Body of pancreas (tissue), 4 donors: ENCODE data around the gene CETN1. TPM values are rescaled to one million over a fixed set of nuclear protein-coding genes. Genes with fewer than 3 reads are reported as not detected.
A peak's percentile ranks its signal among the peaks of the same experiment; 100 is the strongest.

ENCODE experiments used
- ATAC-seq: fragments of 150-250 bp; one replicate; pipeline ENCODE4 v1.9.1; 2016
- DNase-seq, 4 donors: peaks; one replicate each; pipeline ENCODE4 v3.0.0-alpha.2; 2019
- H3K27ac ChIP-seq, 4 donors: fragments of 200-600 bp; sonication (generic); 1 replicate in 3 of 4; 2 replicates in 1 of 4; pipeline versions ENCODE4 v1.5.1 to v1.6.1; 2016 to 2019; ENCODE audit warnings: mild to moderate bottlenecking in 1 of 4, mixed read lengths in 1 of 4, moderate library complexity in 1 of 4
- H3K27me3 ChIP-seq, 2 donors: fragments of 200-600 bp; sonication (generic); one replicate each; pipeline ENCODE4 v1.6.0; 2016; ENCODE audit warnings: mild to moderate bottlenecking in 1 of 2
- H3K36me3 ChIP-seq, 2 donors: fragments of 200-600 bp; sonication (generic); replicated peaks in 1 of 2; 2 replicates each; pipeline ENCODE4 v1.5.1; 2016; ENCODE audit warnings: low read depth in 2 of 2; ENCODE audit not compliant: insufficient read depth in 1 of 2
- H3K4me1 ChIP-seq: fragments of 200-600 bp; sonication (generic); one replicate; pipeline ENCODE4 v1.6.0; 2016
- H3K4me3 ChIP-seq, 2 donors: fragments of 200-600 bp; sonication (generic); 1 replicate in 1 of 2; 2 replicates in 1 of 2; pipeline ENCODE4 v1.5.1; 2016 to 2019
- H3K9me3 ChIP-seq, 3 donors: fragments of 200-600 bp; sonication (generic); 1 replicate in 2 of 3; 2 replicates in 1 of 3; pipeline ENCODE4 v1.5.1; 2016
- POLR2A ChIP-seq, 3 donors: fragments of 450-650 bp; IDR thresholded peaks; one replicate each; pipeline ENCODE4 v1.6.1; 2016; ENCODE audit warnings: antibody characterized with exemption in 3 of 3, mild to moderate bottlenecking in 2 of 3
- WGBS, 2 donors: methylation state at CpG; one replicate each; pipeline ENCODE4 v1.1.5; 2017; 5-methylcytosine and 5-hydroxymethylcytosine counted together
- intact Hi-C: fragments of 100-400 bp; cut with DNase I; formaldehyde crosslinking; loops from one replicate; pipeline ENCODE4 v1.15.1; 2023
- total RNA-seq, 2 donors: library from RNA; depleted of rRNA; stranded (reverse); fragments of >200 nt; gene quantifications; one replicate each; pipeline ENCODE4 v1.1.0, GENCODE V29; 2016
- TF ChIP-seq, protein P1 (sequence below), 7 experiments: fragments of 450-650 bp in 4 of 7; fragments of 200-600 bp in 3 of 7; sonication (generic) in 3 of 7; IDR thresholded peaks; one replicate each; pipeline ENCODE4 v1.5.1; 2016 to 2019; ENCODE audit warnings: antibody characterized with exemption in 7 of 7

CETN1 gene
- total RNA-seq, 2 donors from 2014 or later, result not detected

DNA sequence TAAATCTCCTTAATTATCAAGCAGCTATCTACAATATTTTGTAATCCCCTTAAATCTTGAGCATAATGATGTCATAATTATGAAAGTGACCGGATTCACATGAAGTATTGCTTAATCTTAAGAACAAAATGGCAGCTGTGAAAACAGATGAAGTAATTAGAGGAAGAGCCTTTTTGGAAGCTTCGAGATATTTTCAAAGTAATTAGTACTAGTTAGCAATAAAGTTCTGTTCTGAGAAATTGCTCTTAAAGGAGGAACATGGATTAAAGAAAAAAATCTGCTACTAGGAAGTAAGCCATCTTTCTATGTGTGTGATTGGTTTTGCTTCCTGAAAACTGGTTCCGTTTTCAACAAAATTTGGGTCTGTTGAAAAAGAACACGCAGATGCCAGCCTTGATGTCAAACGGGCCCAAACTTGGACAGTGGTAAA is 34.9 kb downstream of the CETN1 start:
- H3K4me1 ChIP-seq, result peaks cover 9% of the 10 kb centered on the region
- H3K27me3 ChIP-seq, result no peaks in the 10 kb centered on the region
- no peak for TF ChIP-seq POLR2A (IDR thresholded peaks at IDR 0.05)
- TF ChIP-seq, protein P1, sequence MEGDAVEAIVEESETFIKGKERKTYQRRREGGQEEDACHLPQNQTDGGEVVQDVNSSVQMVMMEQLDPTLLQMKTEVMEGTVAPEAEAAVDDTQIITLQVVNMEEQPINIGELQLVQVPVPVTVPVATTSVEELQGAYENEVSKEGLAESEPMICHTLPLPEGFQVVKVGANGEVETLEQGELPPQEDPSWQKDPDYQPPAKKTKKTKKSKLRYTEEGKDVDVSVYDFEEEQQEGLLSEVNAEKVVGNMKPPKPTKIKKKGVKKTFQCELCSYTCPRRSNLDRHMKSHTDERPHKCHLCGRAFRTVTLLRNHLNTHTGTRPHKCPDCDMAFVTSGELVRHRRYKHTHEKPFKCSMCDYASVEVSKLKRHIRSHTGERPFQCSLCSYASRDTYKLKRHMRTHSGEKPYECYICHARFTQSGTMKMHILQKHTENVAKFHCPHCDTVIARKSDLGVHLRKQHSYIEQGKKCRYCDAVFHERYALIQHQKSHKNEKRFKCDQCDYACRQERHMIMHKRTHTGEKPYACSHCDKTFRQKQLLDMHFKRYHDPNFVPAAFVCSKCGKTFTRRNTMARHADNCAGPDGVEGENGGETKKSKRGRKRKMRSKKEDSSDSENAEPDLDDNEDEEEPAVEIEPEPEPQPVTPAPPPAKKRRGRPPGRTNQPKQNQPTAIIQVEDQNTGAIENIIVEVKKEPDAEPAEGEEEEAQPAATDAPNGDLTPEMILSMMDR (IDR thresholded peaks at IDR 0.05), result no peak
- peak in 1 of 4 donors; percentile 5 for DNase-seq
- H3K4me3 ChIP-seq, result no peak overlapping the region
- no peak for ATAC-seq
- H3K9me3 ChIP-seq, result no peaks in the 10 kb centered on the region
- intact Hi-C loops, result no loop called here
- 74 to 79% methylated on average over 5 of the region's 5 CpGs for WGBS, 2 donors
- peak overlapping the region; percentile 22 to 74 (median 36) for H3K27ac ChIP-seq
- no peaks in the 10 kb centered on the region for H3K36me3 ChIP-seq

DNA sequence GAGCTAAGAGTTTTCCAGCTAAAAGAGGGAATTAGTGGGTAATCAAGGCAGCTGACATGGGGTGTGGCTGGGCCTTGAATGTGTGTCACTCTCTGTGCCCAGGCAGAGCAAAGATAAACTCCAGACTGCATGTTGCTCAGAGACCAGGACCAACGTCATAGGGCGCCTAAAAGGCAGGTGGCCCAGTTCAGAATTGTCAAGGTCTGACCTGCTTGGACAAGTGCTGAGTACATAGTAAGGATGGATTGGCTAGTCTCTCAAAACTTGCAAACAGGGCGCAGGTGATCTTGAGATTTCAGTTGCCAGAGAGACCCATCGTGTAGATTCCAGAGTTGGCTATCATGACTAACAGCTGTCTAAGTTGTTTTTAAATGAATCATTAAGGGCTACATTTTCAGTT is 35.6 kb downstream of the CETN1 start:
- intact Hi-C loops, result no loop called here
- Histone ChIP-seq H3K9me3 (no peaks in the 10 kb centered on the region), H3K36me3 (no peaks in the 10 kb centered on the region), H3K4me1 (peaks cover 9% of the 10 kb centered on the region), H3K27me3 (no peaks in the 10 kb centered on the region), H3K4me3 (no peak overlapping the region), H3K27ac (peak overlapping the region; percentile 22 to 74 (median 36))
- no peak for TF ChIP-seq POLR2A (IDR thresholded peaks at IDR 0.05)
- TF ChIP-seq, protein P1 (IDR thresholded peaks at IDR 0.05), result no peak
- peak; percentile 94 for ATAC-seq
- DNase-seq, result peak; percentile 56 to 89 (median 71)
- 21 to 50% methylated on average over 4 of the region's 4 CpGs for WGBS, 2 donors

- DNase-seq (peak in 3 of 4 donors; percentile 13 to 31 (median 16)), ATAC-seq (peak; percentile 68)
- peak overlapping the region in 2 of 4 donors; percentile 49 to 74 for H3K27ac ChIP-seq
- WGBS, 2 donors, result 22 to 25% methylated on average over 4 of the region's 4 CpGs
- H3K9me3 ChIP-seq, result no peaks in the 10 kb centered on the region
- intact Hi-C loops, result no loop called here
- no peak for TF ChIP-seq POLR2A (IDR thresholded peaks at IDR 0.05)
- TF ChIP-seq, protein P1 (IDR thresholded peaks at IDR 0.05), result peak in 6 of 7 experiments; percentile 59 to 82 (median 74)
- peaks cover 9% of the 10 kb centered on the region for H3K4me1 ChIP-seq
- no peak overlapping the region for H3K4me3 ChIP-seq
- no peaks in the 10 kb centered on the region for H3K36me3 ChIP-seq
- no peaks in the 10 kb centered on the region for H3K27me3 ChIP-seq
These were observed 36.3 kb downstream of the CETN1 start for GRCh38 chr18:616380-616995.

DNA sequence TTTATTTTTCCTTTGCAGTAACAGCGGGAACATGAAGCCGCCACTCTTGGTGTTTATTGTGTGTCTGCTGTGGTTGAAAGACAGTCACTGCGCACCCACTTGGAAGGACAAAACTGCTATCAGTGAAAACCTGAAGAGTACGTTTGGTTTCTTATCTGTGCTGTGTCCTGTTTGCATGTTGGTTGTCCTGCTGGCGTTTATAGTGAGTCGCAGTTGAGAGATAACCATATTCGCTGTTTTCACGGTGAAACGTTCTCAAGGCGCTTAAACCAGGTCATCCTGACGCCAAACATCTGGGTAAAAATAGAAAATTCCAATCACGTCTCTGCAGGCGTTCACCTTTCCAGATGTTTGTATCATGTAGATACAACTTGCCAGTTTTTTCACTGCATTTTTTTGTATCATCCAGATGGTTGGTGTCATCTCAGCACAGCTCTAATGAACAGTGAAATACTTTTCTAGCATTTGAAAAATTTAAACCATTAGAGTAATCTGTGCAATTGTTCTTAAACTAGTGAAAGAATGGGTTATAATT is 37.9 kb downstream of the CETN1 start:
- ATAC-seq (no peak), DNase-seq (no peak)
- intact Hi-C loops, result no loop called here
- Histone ChIP-seq H3K27ac (no peak overlapping the region), H3K9me3 (no peaks in the 10 kb centered on the region), H3K4me1 (peaks cover 9% of the 10 kb centered on the region), H3K4me3 (no peak overlapping the region), H3K36me3 (no peaks in the 10 kb centered on the region), H3K27me3 (no peaks in the 10 kb centered on the region)
- 74 to 85% methylated on average over 13 of the region's 13 CpGs for WGBS, 2 donors
- TF ChIP-seq POLR2A (IDR thresholded peaks at IDR 0.05), result no peak
- TF ChIP-seq, protein P1 (IDR thresholded peaks at IDR 0.05), result no peak

- no peak overlapping the region for H3K27ac ChIP-seq
- H3K27me3 ChIP-seq, result no peaks in the 10 kb centered on the region
- no peaks in the 10 kb centered on the region for H3K9me3 ChIP-seq
- TF ChIP-seq, protein P1 (IDR thresholded peaks at IDR 0.05), result no peak
- TF ChIP-seq POLR2A (IDR thresholded peaks at IDR 0.05), result no peak
- peaks cover 9% of the 10 kb centered on the region for H3K4me1 ChIP-seq
- H3K4me3 ChIP-seq, result no peak overlapping the region
- 75 to 83% methylated on average over 5 of the region's 5 CpGs for WGBS, 2 donors
- DNase-seq (no peak), ATAC-seq (no peak)
- no peaks in the 10 kb centered on the region for H3K36me3 ChIP-seq
- intact Hi-C loops, result no loop called here
These were observed 38.4 kb downstream of the CETN1 start for GRCh38 chr18:618618-619017.
